ENCODE measurements around the gene PHF2.

DNA sequence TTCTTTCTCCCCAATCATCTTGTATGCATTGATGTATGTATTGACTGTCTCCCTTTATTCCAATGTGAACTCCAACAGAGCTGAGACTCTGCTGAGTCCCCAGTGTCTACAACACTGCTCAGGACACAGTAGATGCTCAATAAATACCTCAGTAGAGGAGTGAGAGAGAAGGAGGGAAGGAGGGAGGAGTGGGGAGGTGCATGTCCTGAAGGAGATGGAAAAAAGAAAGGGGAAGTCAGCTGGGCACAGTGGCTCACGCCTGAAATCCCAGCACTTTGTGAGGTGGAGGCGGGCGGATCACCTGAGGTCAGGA lies 2.9 kb upstream of the PHF2 start:
- TF ChIP-seq, protein P1, sequence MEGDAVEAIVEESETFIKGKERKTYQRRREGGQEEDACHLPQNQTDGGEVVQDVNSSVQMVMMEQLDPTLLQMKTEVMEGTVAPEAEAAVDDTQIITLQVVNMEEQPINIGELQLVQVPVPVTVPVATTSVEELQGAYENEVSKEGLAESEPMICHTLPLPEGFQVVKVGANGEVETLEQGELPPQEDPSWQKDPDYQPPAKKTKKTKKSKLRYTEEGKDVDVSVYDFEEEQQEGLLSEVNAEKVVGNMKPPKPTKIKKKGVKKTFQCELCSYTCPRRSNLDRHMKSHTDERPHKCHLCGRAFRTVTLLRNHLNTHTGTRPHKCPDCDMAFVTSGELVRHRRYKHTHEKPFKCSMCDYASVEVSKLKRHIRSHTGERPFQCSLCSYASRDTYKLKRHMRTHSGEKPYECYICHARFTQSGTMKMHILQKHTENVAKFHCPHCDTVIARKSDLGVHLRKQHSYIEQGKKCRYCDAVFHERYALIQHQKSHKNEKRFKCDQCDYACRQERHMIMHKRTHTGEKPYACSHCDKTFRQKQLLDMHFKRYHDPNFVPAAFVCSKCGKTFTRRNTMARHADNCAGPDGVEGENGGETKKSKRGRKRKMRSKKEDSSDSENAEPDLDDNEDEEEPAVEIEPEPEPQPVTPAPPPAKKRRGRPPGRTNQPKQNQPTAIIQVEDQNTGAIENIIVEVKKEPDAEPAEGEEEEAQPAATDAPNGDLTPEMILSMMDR (IDR thresholded peaks at IDR 0.05; ENCODE audit: insufficient read depth, low read depth, low read length), result no peak
- no peak for TF ChIP-seq EZH2 (IDR thresholded peaks at IDR 0.05; ENCODE audit: insufficient read depth, low read length)
